GM21786 (cell line): ENCODE data around the gene FLYWCH1.
"Not testable (repeated sequence)": the region's sequence is repeated elsewhere in the genome, so short reads cannot be mapped to it uniquely, and the experiment has no call there.

Source experiments
- ATAC-seq: cut with Tn5 transposase; IDR thresholded peaks from one replicate; pipeline ENCODE4 v1.9.1; 2021; ENCODE audit not compliant: unreplicated experiment

Gene FLYWCH1

DNA sequence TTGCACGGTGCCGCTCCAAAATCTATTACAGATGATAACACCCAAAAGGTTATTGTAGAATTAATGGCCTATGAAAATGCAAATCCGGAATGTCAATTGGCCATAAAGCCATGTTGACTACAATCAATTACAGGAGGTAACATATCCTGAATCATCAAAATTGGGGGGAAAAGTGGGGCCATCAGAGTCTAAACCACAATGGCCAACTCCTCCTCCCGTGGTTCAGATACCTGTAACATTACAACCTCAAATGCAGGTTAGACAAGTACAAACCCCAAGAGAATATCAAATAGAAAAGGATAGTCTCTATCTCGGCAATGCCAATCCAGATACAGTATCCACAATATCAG lies 14.9 kb downstream of the FLYWCH1 start:
- no peak for ATAC-seq

DNA sequence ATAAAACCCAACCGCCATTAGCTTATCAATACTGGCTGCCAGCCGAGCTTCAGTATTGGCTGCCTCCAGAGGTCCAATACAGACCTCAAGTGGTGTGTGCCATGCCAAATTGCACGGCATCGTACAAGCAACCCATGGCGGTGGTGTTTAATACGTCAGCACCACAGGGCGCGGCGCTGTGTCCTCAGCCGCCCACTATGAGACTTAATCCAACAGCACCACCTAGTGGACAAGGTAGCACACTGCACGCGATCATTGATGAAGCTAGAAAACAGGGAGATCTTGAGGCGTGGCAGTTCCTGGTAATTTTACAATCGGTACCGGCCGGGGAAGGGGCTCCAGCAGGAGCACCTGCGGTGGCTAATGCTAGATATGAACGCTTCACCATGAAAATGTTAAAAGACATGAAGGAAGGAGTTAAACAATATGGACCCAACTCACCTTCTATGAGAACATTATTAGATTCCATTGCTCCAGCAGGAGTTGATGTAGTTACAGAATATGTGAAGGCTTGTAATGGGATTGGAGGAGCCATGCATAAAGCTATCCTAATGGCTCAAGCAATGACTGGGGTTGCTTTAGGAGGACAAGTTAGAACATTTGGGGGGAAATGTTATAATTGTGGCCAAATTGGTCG lies 15.4 kb downstream of the FLYWCH1 start:
- ATAC-seq: no peak

DNA sequence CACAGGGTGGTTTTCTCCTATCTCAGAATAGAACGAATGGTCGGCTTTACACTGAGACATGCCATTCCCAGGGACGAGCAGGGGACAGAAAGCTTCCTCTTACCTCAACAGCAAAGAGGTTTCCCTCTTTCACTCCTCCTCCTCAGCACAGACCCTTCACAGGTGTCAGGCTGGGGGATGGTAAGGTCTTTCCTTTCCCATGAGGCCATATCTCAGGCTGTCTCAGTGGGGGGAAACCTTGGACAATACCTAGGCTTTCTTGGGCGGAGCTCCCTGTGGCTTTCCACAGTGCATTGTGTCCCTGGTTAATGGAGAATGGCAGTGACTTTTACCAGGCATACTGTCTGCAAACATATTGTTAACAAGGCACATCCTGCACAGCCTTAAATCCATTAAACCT lies 16.4 kb downstream of the FLYWCH1 start:
- not testable (repeated sequence) for ATAC-seq

DNA sequence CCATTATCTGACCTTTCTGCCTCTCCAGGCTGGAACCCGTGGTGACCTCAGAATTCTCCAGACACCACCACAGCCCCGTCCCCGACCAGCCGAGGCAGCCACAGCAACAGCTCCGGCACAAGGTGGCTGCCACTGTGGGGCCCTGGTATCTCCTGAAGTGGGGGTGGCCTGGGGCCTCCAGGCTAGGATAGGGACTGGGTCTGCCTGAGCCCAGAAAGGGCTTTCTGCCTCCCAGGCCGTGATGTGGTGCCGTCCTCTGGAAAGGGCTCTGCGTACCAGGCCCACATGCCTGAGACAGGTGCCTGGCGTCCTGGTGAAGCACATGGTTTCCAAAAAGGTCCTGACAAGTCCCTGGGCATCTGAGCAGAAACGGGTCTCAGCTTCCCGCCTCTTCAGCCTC lies 17.1 kb downstream of the FLYWCH1 start:
- ATAC-seq: no peak

DNA sequence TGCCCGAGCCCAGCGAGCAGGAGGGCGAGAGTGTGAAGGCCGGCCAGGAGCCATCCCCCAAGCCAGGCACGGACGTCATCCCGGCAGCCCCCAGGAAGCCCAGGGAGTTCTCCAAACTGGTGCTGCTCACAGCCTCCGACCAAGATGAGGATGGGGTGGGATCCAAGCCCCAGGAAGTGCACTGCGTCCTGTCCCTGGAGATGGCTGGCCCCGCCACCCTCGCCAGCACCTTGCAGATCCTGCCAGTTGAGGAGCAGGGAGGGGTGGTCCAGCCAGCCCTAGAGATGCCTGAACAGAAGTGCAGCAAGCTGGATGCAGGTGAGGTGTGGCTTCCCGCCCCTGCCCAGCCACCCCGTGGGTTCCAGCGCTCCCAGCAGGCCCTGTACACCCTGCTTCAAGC lies 18.0 kb downstream of the FLYWCH1 start:
- no peak for ATAC-seq

DNA sequence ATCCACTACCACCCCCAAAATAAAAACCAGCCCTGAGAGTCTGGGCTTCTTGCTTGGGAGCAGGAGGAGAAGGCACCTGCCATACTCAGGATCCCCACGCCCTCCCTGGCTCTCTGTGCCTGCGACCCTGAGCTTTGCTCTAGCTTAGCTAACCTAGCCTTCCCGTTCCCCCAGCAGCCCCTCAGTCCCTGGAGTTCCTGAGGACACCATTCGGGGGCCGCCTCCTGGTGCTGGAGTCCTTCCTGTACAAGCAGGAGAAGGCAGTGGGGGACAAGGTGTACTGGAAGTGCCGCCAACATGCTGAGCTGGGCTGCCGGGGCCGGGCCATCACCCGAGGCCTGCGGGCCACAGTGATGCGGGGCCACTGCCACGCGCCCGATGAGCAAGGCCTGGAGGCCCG lies 18.5 kb downstream of the FLYWCH1 start:
- no peak for ATAC-seq

DNA sequence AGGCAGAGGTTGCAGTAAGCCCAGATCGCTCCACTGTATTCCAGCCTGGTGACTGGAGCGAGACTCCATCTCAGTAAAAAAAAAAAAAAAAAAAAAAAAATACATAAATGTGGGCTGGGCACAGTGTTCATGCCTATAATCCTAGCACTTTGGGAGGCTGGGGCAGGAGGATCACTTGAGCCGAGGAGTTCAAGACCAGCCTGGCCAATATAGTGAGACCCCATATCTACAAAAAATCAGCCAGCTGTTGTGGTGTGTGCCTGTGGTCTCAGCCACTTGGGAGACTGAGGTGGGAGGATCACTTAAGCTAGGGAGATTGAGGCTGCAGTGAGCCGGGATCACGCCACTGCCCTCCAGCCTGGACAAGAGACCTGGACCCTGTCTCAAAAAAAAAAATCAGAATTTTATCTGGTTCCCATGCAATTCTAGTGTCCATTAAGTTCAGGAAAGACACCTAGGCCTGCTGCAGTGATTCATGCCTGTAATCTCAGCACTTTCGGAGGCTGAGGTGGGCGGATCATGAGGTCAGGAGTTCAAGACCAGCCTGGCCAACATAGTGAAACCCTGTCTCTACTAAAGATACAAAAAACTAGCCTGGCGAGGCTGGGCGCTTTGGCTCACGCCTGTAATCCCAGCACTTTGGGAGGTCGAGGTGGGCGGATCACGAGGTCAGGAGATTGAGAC lies 19.6 kb downstream of the FLYWCH1 start:
- not testable (repeated sequence) for ATAC-seq

DNA sequence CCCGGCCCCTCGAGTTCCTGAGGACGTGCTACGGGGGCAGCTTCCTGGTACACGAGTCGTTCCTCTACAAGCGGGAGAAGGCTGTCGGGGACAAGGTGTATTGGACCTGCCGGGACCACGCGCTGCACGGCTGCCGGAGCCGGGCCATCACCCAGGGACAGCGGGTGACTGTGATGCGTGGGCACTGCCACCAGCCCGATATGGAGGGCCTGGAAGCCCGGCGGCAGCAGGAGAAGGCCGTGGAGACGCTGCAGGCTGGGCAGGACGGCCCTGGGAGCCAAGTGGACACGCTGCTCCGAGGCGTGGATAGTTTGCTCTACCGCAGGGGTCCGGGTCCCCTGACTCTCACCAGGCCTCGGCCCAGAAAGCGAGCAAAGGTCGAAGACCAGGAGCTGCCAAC lies 21.4 kb downstream of the FLYWCH1 start:
- no peak for ATAC-seq

DNA sequence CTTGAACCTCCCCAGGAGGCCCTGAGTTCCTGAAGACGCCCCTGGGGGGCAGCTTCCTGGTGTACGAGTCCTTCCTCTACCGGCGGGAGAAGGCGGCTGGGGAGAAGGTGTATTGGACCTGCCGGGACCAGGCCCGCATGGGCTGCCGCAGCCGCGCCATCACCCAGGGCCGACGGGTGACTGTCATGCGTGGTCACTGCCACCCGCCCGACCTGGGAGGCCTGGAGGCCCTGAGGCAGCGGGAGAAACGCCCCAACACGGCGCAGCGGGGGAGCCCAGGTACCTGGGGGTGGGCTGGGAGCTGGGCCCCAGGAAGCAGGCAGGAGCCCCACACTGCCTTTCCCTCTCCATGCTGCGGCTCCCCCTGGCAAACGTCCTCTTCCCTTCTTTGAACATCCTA lies 22.0 kb downstream of the FLYWCH1 start:
- no peak for ATAC-seq

DNA sequence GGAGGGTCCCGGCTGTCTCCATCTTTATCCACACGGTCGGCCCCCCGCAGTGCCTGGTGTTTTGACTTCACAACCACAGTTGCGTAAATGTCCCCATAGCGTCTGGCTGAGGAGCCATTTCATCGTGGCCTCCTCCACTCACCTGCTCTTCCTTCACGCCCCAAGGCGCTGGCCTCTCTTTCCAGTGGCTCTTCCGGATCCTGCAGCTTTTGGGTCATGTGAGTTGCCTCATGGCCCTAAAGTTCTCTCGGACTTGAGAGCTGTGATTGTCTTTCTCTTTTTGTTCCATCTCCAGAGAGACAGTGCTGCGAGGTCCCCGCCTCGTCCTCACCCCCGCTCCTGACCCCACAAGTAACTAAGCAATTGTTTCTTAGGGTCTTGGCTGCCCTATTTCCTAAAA lies 22.7 kb downstream of the FLYWCH1 start:
- ATAC-seq: no peak

DNA sequence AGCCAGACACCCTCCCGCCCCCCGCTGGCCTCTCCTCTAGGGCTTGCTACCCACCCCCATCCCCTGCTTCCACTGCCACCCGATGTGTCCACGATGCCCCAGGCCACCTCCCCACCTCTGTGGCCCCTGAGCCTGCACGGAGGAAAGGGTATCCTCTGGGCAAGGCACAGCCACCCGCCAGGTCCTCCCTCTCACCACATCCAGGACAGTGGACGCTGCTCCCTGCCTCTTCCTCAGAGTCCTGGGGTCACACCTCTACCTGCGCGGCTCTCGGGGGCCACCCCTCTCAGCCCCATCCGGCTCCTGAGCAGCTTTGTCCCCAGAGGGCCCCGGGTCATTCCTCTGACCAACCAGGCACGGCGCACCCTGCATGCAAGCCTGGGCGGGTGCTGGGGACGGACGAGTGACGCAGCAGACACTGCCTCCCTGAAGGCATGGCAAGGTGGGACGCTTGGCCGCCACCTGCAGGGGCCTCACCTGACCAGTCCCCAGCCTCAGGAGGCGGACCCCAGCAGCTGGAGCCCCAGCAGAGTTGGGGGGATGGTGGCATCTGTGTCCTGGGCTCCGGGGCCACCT lies 24.8 kb downstream of the FLYWCH1 start:
- ATAC-seq: no peak

DNA sequence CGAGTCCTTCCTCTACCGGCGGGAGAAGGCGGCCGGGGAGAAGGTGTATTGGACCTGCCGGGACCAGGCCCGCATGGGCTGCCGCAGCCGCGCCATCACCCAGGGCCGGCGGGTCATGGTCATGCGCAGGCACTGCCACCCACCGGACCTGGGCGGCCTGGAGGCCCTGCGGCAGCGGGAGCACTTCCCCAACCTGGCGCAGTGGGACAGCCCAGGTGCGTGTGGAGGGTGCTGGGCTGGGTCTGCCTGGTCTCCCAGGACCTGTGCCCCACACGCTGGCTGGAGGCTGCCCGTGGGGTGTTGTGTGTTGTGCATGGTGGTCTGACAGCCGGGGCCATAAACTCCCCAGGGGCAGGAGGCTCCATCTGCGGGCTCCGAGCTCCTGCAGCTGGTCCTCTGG lies 25.4 kb downstream of the FLYWCH1 start:
- ATAC-seq: no peak

DNA sequence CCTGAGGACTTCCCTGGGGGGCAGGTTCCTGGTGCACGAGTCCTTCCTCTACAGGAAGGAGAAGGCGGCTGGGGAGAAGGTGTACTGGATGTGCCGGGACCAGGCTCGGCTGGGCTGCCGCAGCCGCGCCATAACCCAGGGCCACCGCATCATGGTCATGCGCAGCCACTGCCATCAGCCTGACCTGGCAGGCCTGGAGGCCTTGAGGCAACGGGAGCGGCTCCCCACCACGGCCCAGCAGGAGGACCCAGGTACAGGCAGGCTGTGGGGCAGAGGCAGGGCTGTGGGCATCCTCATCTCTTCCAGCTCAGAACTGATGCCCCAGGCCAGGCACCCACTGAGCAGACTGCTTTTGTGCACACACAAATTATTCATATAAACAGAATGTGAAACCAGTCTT lies 26.5 kb downstream of the FLYWCH1 start:
- ATAC-seq: no peak

DNA sequence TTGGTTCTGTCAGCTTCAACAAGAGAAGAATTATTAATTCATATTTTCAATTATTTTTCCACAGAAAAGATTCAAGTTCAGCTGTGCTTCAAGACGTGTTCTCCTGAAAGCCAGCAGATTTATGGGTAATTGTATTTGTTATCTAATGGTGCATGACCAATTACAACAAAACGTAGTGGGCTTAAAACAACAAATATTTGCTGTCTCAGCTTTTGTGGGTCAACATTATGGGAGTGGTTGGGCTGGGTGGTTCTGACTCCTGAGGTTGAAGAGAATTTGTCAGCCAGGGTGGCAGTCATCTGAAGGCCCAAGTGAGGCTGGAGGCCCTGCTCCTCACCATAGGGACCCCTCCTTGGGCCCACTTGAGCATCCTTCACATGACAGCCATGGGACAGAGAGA lies 28.2 kb downstream of the FLYWCH1 start:
- no peak for ATAC-seq

DNA sequence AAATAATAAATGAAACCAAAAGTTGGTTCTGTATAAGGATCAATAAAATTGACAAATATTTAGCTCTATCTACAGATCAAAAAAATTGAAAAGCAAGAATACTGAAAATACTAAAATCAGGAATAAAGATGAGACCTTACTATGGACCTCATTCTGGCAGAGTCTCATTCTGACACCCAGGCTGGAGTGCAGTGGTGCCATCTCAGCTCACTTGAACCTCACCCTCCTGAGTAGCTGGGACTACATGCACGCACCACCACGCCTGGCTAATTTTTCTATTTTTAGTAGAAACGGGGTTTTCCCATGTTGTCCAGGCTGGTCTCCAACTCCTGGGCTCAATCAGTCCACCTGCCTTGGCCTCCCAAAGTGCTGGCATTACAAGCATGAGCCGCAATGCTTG lies 30.3 kb downstream of the FLYWCH1 start:
- no peak for ATAC-seq

DNA sequence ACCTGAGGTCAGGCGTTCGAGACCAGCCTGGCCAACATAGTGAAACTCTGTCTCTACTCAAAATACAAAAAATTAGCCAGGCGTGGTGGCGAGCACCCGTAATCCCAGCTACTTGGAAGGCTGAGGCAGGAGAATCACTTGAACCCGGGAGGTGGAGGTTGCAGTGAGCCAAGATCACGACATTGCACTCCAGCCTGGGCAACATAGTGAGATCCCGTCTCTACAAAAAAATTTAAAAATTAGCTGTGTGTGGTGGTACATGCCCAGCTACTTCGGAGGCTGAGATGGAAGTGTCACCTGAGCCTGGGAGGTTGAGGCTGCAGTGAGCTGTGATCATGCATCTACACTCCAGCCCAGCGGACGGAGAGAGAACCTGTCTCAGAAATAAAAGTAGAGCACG lies 32.0 kb downstream of the FLYWCH1 start:
- not testable (repeated sequence) for ATAC-seq

DNA sequence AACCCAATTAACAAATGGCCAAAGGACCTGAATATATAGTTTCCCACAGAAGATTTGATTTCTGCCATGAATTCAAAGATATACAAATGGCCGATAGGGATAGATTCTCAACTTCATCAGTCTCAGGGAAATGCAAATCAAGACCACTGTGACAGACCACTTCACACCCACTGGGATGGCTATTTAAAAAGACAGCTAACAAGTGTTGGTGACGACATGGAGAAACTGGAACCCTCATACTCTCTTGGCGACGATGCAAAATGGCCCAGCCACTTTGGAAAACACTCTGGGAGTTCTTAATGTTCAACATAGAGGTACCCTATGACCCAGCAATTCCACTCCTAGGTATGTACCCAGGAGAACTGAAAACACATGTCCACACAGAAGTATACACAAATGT lies 34.9 kb downstream of the FLYWCH1 start:
- no peak for ATAC-seq

DNA sequence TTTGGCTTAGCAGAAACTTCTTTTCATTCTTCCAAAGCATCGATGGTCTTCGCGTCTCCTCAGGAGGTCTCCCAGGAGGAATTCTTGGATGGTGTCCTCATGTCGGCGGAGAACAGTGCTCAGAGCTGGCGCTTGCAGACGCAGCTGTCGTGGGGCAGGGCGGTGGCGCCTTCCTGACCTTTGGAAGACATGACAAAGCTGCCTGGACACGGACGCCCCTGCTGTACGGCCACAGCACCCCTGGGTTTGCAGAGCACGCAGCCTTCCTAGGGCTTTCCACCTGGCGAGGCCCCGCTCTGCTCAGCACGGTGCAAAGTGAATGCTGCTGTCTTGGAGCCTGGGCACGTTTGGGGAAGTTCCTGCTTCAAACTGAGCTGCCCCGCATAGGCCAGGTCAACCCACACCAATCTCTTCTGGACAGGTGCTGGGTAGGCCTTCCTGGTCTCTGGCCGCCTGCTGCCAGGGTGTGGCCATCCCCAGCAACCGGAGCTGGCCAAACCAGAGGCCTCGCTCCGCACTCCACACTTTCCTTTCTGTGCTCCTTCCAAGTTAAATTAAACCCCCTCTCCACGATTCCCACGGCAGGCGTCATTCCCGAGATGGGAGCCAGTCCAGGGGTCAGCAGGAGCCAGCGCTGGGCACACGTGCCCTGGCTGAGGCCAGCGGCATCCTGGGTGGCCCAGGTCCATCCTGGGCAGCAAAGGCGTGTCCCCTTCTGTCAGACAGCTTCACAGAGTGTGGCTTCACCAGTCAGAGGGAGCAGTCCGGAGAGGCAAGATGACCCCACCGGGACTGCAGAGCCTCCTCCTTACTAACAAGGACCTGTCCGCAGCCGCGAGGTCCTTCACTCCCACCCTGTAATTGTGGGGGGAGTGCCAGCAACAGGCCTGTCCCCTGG lies 37.3 kb downstream of the FLYWCH1 start:
- no peak for ATAC-seq

DNA sequence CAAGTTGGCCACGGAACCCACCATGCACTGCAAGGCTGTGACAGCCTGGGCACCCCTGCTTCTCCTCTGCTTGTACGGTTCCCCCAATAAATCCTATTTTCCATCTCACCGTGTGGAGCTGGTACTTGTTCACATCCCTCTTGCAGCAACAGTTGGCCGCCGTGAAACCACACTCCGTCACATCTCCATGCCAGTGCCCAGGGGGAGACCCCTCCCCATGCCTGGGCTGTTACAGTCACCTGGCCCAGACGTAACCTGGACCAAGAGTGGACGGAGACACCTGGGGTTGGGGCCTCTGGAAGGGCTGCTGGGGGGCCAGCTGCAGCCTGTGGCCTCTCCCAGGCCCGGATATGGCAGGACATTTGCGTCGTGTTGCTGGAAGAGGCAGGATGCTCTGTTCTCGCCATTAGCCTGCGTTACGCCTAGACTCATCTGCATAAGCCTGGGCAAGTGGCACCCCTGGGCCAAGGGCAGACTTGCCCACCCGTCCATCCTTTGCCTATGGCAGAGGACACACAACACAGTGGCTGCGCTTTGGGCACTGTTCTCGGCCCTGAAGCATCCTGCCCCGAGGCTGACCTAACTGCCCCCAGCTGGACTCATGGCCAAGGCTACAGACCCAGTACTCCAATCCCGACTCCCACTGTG lies 38.1 kb downstream of the FLYWCH1 start:
- ATAC-seq: no peak

DNA sequence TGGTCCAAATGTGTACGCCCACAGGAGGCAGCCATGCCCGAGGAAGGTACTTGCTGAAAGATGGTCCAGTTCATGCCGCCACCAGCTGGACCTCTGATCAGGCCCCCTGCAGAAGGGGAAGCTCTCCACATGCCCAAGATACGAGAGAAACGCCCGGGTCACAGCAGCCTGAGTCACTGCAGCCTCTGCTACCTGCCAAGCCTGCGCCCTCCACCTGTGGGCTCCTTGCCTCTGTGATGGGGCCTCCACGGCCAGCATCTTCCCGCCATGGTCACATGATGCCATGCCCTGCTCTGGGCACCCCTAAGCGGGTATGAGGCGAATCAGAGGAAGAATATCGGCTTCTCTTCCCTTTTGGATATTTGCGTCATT lies 38.6 kb downstream of the FLYWCH1 start:
- ATAC-seq: no peak

DNA sequence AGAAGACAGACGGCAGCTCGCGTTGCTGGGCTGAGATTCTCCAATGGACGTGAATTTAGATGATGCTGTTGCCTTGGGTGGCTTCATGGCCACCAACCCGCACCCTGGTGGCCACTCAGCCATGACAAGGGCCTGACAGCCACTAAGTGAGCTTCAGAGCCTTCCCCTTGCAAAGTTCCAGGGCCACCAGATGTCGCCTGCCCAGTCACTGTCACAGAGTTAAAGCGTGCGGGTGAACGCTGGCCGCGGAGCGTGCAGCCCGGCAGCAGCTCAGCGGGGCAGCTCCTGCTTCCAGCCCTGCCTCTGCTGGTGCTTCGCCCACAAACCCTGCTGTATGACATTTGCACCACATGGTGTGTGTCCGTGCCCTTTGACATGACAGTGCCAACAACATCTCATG lies 39.0 kb downstream of the FLYWCH1 start:
- ATAC-seq: no peak
